GM18951 (cell line): ENCODE results near the gene CRAT.

Source experiments
- POLR2A ChIP-seq: IDR thresholded peaks from 4 replicates; pipeline ENCODE4 v1.6.1; 2011; ENCODE audit warnings: mild to moderate bottlenecking; ENCODE audit not compliant: insufficient read length, insufficient read depth; ENCODE audit errors: extremely low read depth
- in situ Hi-C: fragments of 300-500 bp; cut with MboI; formaldehyde crosslinking; loops from one replicate; pipeline ENCODE4 v1.12.0; 2022; ENCODE audit warnings: low sequenced_read_pairs, mixed read lengths, inconsistent platforms; ENCODE audit not compliant: unreplicated experiment

CRAT gene

GRCh38 chr9:129070696-129071525, 39.7 kb downstream of the CRAT start:
- no peak for TF ChIP-seq POLR2A
- in situ Hi-C loops: no loop called here

- no peak for TF ChIP-seq POLR2A
- in situ Hi-C loops: no loop called here
Measured at GRCh38 chr9:129069862-129070641, 40.5 kb downstream of the CRAT start.

DNA sequence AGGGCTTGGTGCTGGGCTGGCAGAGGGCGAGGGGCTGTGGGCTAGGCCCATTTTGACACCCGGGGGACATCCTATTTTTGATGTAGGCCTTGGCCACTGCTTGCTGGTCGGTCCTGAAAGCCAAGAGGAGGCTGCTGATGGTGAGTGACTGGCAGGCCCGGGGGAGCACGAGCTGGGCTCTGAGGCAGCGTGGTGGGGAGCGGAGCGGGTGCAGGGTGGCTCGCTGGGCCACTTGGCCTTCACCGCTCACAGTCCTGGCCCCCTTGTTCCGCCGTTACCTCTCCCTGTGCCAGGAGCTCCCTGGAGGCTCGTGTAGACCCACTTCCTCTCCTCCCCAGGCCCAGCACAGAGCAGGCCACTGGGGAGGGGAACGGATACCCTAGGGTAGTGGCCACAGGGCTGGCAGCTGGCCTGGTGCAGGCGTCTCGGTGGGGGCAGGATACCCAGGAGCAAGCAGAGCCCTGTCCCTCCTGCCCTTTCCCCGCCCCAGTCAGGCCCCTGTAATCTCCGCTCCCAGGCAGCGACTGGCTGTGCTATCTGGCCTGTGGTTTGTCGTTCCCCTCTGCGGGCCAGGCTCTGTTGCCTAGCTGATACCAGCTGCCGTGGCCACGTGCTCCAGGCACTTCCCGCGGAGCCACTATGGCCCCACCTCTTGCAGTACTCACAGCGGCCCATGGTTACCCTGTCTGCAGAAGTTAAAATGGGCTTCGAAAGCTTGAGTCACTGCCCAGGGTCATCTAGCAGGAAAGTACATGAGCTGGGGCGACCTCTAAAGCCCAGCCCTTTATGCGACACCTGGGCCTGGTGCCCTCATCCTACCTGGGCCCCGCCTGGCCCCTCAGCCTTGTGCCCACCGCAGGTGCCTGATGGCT, 41.4 kb downstream of the CRAT start:
- in situ Hi-C loops: no loop called here
- TF ChIP-seq POLR2A: no peak

- TF ChIP-seq POLR2A: no peak
- in situ Hi-C loops: no loop called here
Measured at GRCh38 chr9:129068110-129068509, 42.5 kb downstream of the CRAT start.

DNA sequence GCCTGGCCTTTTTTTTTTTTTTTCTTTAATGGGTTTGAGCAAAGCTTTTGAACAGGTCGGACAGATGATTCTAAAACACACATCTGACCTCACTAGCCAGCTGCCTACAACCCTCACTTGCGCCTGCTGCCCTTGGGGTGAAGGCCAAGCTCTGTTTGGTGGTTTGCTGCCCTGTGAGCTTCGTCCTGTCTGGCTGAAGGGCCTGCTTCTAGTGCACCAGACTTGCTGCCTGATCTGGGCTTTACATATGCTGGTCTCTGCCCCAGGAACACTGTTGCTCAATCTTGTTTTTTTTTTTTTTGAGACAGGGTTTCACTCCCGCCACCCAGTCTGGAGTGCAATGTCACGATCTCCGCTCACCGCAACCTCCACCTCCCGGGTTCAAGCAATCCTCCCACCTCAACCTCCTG, 46.1 kb downstream of the CRAT start:
- in situ Hi-C loops: no loop called here
- no peak for TF ChIP-seq POLR2A

- in situ Hi-C loops: no loop called here
- TF ChIP-seq POLR2A: no peak
Measured at GRCh38 chr9:129063061-129063460, 47.5 kb downstream of the CRAT start.

DNA sequence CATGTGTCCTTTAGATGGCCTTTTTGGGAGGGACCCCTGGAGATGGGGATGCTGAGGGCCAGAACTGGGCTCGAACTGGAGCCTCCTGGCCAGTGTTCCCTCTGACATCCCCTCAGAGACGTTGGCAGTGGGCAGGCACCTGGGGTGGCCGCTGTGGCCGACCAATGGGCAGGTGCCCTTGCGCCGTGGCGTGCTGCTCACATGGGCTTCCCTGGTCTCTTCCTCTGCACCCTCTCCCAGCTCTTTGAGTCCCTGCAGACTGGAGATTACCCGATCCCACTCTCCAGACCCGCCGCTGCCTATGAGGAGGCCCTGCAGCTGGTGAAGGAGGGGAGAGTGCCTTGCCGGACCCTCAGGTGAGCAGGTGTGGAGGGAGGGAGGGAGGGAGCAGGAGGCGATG, 49.6 kb downstream of the CRAT start:
- in situ Hi-C loops: no loop called here
- no peak for TF ChIP-seq POLR2A

DNA sequence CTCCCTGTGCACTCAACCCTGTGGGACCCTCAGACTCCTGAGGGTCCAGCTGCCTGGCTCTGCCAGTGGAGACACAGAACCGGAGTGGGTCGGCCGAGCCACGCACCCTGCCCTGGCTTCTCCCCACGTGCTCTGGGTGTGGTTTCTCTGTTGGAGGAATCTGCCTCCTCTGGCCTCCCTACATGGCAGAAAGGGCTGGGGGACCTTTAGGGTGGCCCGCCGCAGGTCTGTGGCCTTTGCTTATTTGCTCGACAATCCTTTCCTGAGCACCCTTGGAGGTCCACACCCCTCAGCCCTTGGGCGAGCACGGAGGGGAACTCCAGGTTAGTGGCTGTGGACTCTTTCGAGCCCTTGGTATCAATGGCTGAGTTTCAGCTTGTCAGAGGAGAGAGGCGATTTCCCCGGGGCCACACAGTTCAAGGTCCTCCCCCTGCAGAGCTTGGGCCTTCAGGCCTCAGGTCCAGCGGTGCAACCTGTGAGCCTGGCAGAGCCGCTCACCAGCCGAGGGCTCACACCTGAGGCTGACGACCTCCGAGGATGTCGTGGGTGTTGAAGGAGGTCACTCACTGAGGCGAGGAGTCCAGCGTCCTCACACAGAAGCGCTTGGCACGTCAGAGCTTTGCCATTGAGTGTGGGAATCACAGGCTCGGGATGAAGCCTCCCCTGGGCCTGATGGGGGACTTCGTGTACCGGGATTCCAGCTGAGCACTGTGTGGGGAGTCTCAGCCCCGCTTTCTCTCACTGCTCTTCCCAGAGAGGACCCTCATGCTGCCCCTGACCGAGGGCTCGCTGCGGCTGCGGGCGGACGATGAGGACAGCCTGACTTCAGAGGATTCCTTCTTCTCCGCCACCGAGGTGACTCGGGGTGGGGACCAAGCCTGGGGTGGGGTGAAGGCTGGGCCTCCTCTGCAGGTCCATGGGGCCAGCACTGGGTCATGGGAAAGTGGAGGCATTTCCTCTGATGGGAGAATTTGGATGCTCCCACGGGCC, 50.5 kb downstream of the CRAT start:
- no peak for TF ChIP-seq POLR2A
- in situ Hi-C loops: no loop called here

- in situ Hi-C loops: no loop called here
- no peak for TF ChIP-seq POLR2A
Measured at GRCh38 chr9:129058965-129059795, 51.4 kb downstream of the CRAT start.

GRCh38 chr9:129054163-129054851, 56.3 kb downstream of the CRAT start:
- in situ Hi-C loops: no loop called here
- TF ChIP-seq POLR2A: no peak

DNA sequence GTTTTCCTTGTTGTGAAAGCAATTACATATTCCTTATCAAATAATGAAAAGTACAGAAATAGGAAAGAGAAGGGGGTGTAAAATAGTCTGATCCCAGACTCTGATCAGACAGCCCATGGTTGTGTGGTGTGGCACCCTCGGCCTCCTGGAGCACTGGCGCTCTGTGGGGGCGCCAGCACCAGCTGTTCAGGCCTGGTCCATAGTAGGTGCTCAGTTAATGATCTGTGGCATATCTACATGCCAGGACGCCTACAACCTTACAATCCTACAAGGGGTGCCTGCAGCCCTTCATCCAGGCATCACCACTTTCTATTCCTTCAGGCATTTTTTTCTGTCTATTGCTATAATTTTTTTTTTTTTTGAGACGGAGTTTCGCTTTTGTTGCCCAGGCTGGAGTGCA, 57.6 kb downstream of the CRAT start:
- in situ Hi-C loops: no loop called here

More for the DNA sequence above, 57.6 kb downstream of the CRAT start:
- no peak for TF ChIP-seq POLR2A
